Adipocyte (in vitro differentiated cells): ENCODE measurements around the gene PI4K2B.
A peak's percentile ranks its signal among the peaks of the same experiment; 100 is the strongest.
"Not testable (repeated sequence)": the region's sequence is repeated elsewhere in the genome, so short reads cannot be mapped to it uniquely, and the experiment has no call there.

ENCODE experiments used
- DNase-seq: peaks from one replicate; pipeline ENCODE4 v3.0.0-alpha.2; 2015; ENCODE audit warnings: low read depth
- H3K27me3 ChIP-seq: replicated peaks from 2 replicates; pipeline ENCODE4 v1.7.0; 2013; ENCODE audit warnings: mild to moderate bottlenecking, low read length, moderate library complexity; ENCODE audit not compliant: control insufficient read depth, insufficient read depth
- H3K36me3 ChIP-seq: 2 replicates; pipeline ENCODE4 v1.7.0; 2013; ENCODE audit warnings: low read length, mild to moderate bottlenecking, moderate library complexity; ENCODE audit not compliant: control insufficient read depth, insufficient read depth, severe bottlenecking
- H3K4me1 ChIP-seq: 2 replicates; pipeline ENCODE4 v1.7.0; 2013; ENCODE audit warnings: mild to moderate bottlenecking, low read length, moderate library complexity; ENCODE audit not compliant: control insufficient read depth, insufficient read depth
- H3K4me3 ChIP-seq: 2 replicates; pipeline ENCODE4 v1.7.0; 2013; ENCODE audit warnings: mild to moderate bottlenecking, low read length, moderate library complexity
- H3K9ac ChIP-seq: 2 replicates; pipeline ENCODE4 v1.7.0; 2013; ENCODE audit warnings: mild to moderate bottlenecking, low read length, moderate library complexity
- H3K9me3 ChIP-seq: 2 replicates; pipeline ENCODE4 v1.7.0; 2013; ENCODE audit warnings: mild to moderate bottlenecking, low read length, moderate library complexity; ENCODE audit not compliant: control insufficient read depth

PI4K2B gene

DNA sequence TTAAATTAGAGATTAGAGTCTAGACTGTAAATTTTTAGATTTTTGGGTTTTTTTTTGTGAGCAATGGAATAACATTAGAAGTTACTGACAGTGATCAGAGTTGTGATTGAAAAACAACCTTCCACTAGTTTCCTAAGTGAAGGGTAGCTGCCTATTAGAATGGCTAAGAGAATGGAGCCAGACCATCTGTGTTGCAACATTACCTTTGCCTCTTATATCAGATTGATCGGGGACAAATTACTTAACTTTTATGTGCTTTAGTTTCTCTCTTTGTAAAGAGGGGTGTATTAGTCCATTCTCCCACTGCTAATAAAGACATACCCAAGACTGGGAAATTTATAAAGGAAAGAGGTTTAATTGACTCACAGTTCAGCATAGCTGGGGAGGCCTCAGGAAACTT is 12.5 kb upstream of the PI4K2B start:
- Histone ChIP-seq H3K36me3 (no peaks in the 10 kb centered on the region), H3K9ac (peak overlapping the region; percentile 71), H3K4me1 (peaks cover 3% of the 10 kb centered on the region), H3K9me3 (peaks cover 23% of the 10 kb centered on the region), H3K27me3 (no peaks in the 10 kb centered on the region), H3K4me3 (peak overlapping the region; percentile 53)
- DNase-seq = no peak

DNA sequence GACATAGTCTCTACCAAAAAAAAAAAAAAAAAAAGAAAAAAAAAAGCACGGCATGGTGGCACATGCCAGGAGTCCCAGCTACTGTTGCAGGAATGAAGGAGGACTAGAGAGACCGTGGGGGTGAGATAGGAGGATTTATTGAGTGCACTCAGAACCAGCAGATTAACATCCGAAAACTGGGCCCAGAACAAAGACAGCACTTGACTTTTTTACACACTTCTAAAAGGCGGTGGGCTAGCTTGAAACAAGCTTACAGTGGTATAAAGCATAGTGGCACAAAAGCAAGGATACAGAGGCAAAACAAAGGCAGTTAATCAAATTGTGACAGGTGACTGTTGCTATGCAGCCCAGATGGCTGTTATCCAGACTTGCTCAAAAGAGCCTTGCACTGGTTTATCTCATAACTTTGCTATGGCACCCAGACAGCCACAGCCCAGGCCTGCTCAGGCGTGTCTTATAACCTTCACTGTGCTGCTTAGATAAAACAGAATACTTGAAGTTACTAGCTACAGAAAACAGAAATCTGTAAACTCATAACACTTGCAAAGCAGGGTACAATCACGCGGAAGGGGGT is 9.9 kb upstream of the PI4K2B start:
- DNase-seq = peak; percentile 8
- H3K27me3 ChIP-seq = no peaks in the 10 kb centered on the region
- no peak overlapping the region for H3K9ac ChIP-seq
- H3K4me3 ChIP-seq = peak overlapping the region; percentile 29
- no peaks in the 10 kb centered on the region for H3K36me3 ChIP-seq
- H3K9me3 ChIP-seq = peaks cover 23% of the 10 kb centered on the region
- peaks cover 3% of the 10 kb centered on the region for H3K4me1 ChIP-seq

- DNase-seq = no peak
- no peaks in the 10 kb centered on the region for H3K36me3 ChIP-seq
- H3K9me3 ChIP-seq = peaks cover 20% of the 10 kb centered on the region
- H3K9ac ChIP-seq = no peak overlapping the region
- no peak overlapping the region for H3K4me3 ChIP-seq
- no peaks in the 10 kb centered on the region for H3K27me3 ChIP-seq
- no peaks in the 10 kb centered on the region for H3K4me1 ChIP-seq
Measured at GRCh38 chr4:25229804-25230203, 4.0 kb upstream of the PI4K2B start.

- no peaks in the 10 kb centered on the region for H3K36me3 ChIP-seq
- DNase-seq = no peak
- peaks cover 14% of the 10 kb centered on the region for H3K9me3 ChIP-seq
- no peak overlapping the region for H3K9ac ChIP-seq
- H3K4me3 ChIP-seq = peak overlapping the region; percentile 89
- no peaks in the 10 kb centered on the region for H3K27me3 ChIP-seq
- peaks cover 16% of the 10 kb centered on the region for H3K4me1 ChIP-seq
Measured at GRCh38 chr4:25233194-25233593, 639 bp upstream of the PI4K2B start.

- DNase-seq = peak; percentile 92
- H3K9me3 ChIP-seq = peaks cover 14% of the 10 kb centered on the region
- H3K9ac ChIP-seq = peak overlapping the region; percentile 93
- no peaks in the 10 kb centered on the region for H3K27me3 ChIP-seq
- H3K4me1 ChIP-seq = peaks cover 16% of the 10 kb centered on the region
- H3K36me3 ChIP-seq = no peaks in the 10 kb centered on the region
- peak overlapping the region; percentile 89 for H3K4me3 ChIP-seq
Measured at GRCh38 chr4:25234390-25235370, 847 bp downstream of the PI4K2B start.

GRCh38 chr4:25235401-25235800 is 1.6 kb downstream of the PI4K2B start:
- Histone ChIP-seq H3K27me3 (no peaks in the 10 kb centered on the region), H3K9me3 (peaks cover 14% of the 10 kb centered on the region), H3K36me3 (no peaks in the 10 kb centered on the region), H3K4me3 (peak overlapping the region; percentile 89), H3K4me1 (peaks cover 16% of the 10 kb centered on the region), H3K9ac (peak overlapping the region; percentile 93)
- peak; percentile 7 for DNase-seq

- DNase-seq, H3K4me3 ChIP-seq, H3K9ac ChIP-seq, H3K36me3 ChIP-seq, H3K27me3 ChIP-seq: not testable (repeated sequence)
- Histone ChIP-seq H3K4me1 (peaks cover 16% of the 10 kb centered on the region), H3K9me3 (peaks cover 14% of the 10 kb centered on the region)
Measured at GRCh38 chr4:25236030-25236429, 2.2 kb downstream of the PI4K2B start.

DNA sequence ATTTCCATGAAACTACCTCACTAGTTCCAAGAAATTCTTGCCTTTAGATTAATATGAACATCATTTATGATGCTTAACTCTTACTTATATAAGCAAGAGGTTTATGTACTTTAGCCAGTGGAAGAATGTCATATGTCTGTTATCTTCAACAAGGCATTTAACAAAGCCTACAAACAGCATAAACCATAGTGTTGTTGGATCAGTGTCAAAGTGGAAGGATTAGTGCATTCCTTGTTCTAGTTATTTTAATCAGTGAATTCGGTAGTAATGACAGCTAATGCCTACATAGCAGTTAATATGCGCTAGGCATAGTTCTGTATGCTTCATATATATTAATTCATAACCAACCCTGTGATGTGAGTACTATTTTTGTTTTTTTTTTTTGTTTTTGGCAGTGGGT is 3.1 kb downstream of the PI4K2B start:
- DNase-seq = no peak
- peaks cover 16% of the 10 kb centered on the region for H3K4me1 ChIP-seq
- peaks cover 14% of the 10 kb centered on the region for H3K9me3 ChIP-seq
- no peak overlapping the region for H3K9ac ChIP-seq
- no peak overlapping the region for H3K4me3 ChIP-seq
- H3K27me3 ChIP-seq = no peaks in the 10 kb centered on the region
- H3K36me3 ChIP-seq = no peaks in the 10 kb centered on the region

- DNase-seq = no peak
- H3K27me3 ChIP-seq = no peaks in the 10 kb centered on the region
- H3K4me1 ChIP-seq = peaks cover 16% of the 10 kb centered on the region
- no peak overlapping the region for H3K4me3 ChIP-seq
- no peak overlapping the region for H3K9ac ChIP-seq
- H3K36me3 ChIP-seq = no peaks in the 10 kb centered on the region
- peaks cover 3% of the 10 kb centered on the region for H3K9me3 ChIP-seq
Measured at GRCh38 chr4:25238052-25238451, 4.2 kb downstream of the PI4K2B start.

GRCh38 chr4:25239528-25239927 is 5.7 kb downstream of the PI4K2B start:
- H3K4me3 ChIP-seq, H3K9ac ChIP-seq, H3K36me3 ChIP-seq, H3K9me3 ChIP-seq, H3K27me3 ChIP-seq, DNase-seq: not testable (repeated sequence)
- peaks cover 16% of the 10 kb centered on the region for H3K4me1 ChIP-seq

- not testable (repeated sequence) for H3K9me3 ChIP-seq, H3K4me3 ChIP-seq, DNase-seq, H3K4me1 ChIP-seq, H3K9ac ChIP-seq, H3K27me3 ChIP-seq, H3K36me3 ChIP-seq
Measured at GRCh38 chr4:25240754-25241210, 6.9 kb downstream of the PI4K2B start.
